ENCODE measurements around the gene ZNF667. TPM values are rescaled to one million over a fixed set of nuclear protein-coding genes. Genes with fewer than 3 reads are reported as not detected.

The ZNF667 gene
- total and polyA plus RNA-seq, 8 donors: 0.54 to 4.5 (median 1.5) TPM

- DNase-seq: peak; percentile 95 to 99 (median 97)
- WGBS, 2 donors: 0 to 1% methylated on average over 70 of the region's 70 CpGs
- TF ChIP-seq, protein P1, sequence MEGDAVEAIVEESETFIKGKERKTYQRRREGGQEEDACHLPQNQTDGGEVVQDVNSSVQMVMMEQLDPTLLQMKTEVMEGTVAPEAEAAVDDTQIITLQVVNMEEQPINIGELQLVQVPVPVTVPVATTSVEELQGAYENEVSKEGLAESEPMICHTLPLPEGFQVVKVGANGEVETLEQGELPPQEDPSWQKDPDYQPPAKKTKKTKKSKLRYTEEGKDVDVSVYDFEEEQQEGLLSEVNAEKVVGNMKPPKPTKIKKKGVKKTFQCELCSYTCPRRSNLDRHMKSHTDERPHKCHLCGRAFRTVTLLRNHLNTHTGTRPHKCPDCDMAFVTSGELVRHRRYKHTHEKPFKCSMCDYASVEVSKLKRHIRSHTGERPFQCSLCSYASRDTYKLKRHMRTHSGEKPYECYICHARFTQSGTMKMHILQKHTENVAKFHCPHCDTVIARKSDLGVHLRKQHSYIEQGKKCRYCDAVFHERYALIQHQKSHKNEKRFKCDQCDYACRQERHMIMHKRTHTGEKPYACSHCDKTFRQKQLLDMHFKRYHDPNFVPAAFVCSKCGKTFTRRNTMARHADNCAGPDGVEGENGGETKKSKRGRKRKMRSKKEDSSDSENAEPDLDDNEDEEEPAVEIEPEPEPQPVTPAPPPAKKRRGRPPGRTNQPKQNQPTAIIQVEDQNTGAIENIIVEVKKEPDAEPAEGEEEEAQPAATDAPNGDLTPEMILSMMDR (IDR thresholded peaks at IDR 0.05): no peak
- H3K27me3 ChIP-seq: no peaks in the 10 kb centered on the region
- peak within 1 kb of the TSS; percentile 75 to 95 (median 88) for H3K27ac ChIP-seq
- FAIRE-seq: no peak
- ATAC-seq: peak; percentile 96 to 100 (median 98)
- peaks cover 3 to 21% (median 4%) of the 10 kb centered on the region in 3 donors for H3K36me3 ChIP-seq
- intact Hi-C loops (cut with DNase I): no loop called here
- no peaks in the 10 kb centered on the region for H3K9me3 ChIP-seq
- peaks cover 0 to 5% (median 4%) of the 10 kb centered on the region in 3 donors for H3K4me1 ChIP-seq
- peak within 1 kb of the TSS; percentile 69 to 88 (median 82) for H3K4me3 ChIP-seq
These were observed 73.1 kb downstream of the ZNF667 start, which contains the start of gene ZNF583 for GRCh38 chr19:56403764-56404704. TSS of gene ZNF583 (plus strand) at chr19:56404332. CDS start at chr19:56407115, 2,783 bp downstream.

DNA sequence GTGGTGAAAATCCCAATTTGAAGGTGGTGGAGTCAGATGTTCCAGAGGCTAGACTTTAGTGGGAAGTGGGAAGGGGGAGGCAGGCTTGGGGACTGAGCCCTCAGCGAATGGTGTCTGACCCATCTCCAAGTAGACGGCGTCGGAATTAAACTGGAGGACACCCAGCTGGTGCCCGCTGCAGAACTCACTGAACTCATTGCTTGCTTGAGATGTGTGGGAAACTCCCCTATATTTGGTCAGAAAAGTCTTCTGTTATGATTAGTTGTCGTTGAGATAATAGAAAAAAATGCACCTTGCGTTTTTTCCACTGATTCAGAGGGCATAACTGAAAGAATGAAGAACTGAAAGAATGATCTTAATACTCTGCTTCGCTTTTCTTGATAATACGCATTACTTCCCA lies 73.9 kb downstream of the ZNF667 start:
- Histone ChIP-seq H3K27me3 (no peaks in the 10 kb centered on the region), H3K27ac (peak overlapping the region; percentile 75 to 95 (median 88)), H3K9me3 (no peaks in the 10 kb centered on the region), H3K4me1 (peaks cover 0 to 5% (median 4%) of the 10 kb centered on the region in 3 donors), H3K4me3 (peak overlapping the region; percentile 69 to 88 (median 82)), H3K36me3 (peaks cover 0 to 14% (median 3%) of the 10 kb centered on the region in 3 donors)
- TF ChIP-seq, protein P1 (IDR thresholded peaks at IDR 0.05): no peak
- FAIRE-seq (no peak), DNase-seq (no peak), ATAC-seq (no peak)
- WGBS, 2 donors: 23 to 25% methylated on average over 9 of the region's 9 CpGs
- intact Hi-C loops (cut with DNase I): no loop called here

GRCh38 chr19:56400485-56400884 lies 76.7 kb downstream of the ZNF667 start:
- Histone ChIP-seq H3K4me1 (peaks cover 0 to 5% (median 4%) of the 10 kb centered on the region in 3 donors), H3K27ac (no peak overlapping the region), H3K36me3 (no peaks in the 10 kb centered on the region), H3K4me3 (no peak overlapping the region), H3K27me3 (no peaks in the 10 kb centered on the region), H3K9me3 (no peaks in the 10 kb centered on the region)
- ATAC-seq (no peak), DNase-seq (no peak), FAIRE-seq (no peak)
- 89 to 97% methylated on average over 4 of the region's 4 CpGs for WGBS, 2 donors
- TF ChIP-seq, protein P1 (IDR thresholded peaks at IDR 0.05): no peak
- intact Hi-C loops (cut with DNase I): no loop called here

DNA sequence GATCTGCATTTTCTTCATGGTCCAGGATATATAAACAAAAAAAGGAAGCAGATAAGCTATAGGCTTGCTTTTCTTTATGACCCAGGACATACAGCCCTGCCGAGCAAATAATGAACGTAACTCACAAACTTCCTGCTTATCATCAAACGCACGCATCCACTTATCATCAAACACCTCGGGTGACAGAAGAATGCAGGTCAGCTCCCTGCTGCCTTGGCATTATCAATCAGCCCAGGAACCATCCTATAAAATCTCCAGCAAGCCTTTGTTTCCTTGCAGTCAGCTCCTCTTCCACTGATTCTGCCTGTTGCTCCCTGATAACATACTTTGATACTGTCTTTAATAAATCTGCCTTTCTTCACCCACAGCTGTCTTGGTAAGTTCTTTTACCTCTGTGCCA lies 78.3 kb downstream of the ZNF667 start:
- no peak overlapping the region for H3K27ac ChIP-seq
- no peak for DNase-seq
- no peaks in the 10 kb centered on the region for H3K9me3 ChIP-seq
- ATAC-seq: no peak
- intact Hi-C loops (cut with DNase I): no loop called here
- no peaks in the 10 kb centered on the region for H3K36me3 ChIP-seq
- WGBS, 2 donors: 79 to 89% methylated on average over 5 of the region's 5 CpGs
- H3K4me3 ChIP-seq: no peak overlapping the region
- TF ChIP-seq, protein P1 (IDR thresholded peaks at IDR 0.05): no peak
- peaks cover 0 to 5% (median 0%) of the 10 kb centered on the region in 3 donors for H3K4me1 ChIP-seq
- H3K27me3 ChIP-seq: no peaks in the 10 kb centered on the region
- FAIRE-seq: no peak
